CD4-positive, alpha-beta T cell treated with Interleukin-21 for 1 hour (primary cell): ENCODE measurements around the gene FA2H.
A peak's percentile ranks its signal among the peaks of the same experiment; 100 is the strongest.
"Not testable (repeated sequence)": the region's sequence is repeated elsewhere in the genome, so short reads cannot be mapped to it uniquely, and the experiment has no call there.

Experiments used
- DNase-seq: peaks from one replicate; pipeline ENCODE4 v3.0.0-alpha.2; 2020

The FA2H gene

DNA sequence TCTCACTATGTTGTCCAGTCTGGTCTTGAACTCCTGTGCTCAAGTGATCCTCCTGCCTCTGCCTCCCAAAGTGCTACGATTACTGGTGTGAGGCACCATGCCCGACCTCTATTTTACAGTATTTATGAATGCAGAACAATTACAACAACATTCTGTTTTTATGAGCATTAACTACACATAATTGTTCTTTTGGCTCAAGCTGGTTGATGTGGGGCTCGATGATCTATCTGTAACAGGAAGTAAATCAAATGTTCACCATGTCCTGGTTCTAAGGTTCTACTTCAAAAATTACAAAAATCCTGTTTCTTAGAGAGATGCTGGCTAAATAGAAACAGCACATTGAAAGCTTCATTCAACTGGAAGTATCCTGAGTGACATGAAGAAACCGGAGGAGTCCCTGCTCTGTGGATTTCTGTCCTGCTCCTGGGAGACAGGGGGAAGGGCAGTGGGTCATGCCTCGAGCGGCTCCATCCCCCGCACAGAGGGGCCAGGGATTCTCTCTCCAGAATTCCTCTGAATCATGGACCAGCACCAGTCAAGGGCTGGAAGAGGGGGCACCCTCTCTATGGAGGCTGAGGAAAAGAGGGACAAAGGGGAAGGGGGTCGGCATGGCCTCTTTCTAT, 31.5 kb downstream of the FA2H start:
- no peak for DNase-seq

DNA sequence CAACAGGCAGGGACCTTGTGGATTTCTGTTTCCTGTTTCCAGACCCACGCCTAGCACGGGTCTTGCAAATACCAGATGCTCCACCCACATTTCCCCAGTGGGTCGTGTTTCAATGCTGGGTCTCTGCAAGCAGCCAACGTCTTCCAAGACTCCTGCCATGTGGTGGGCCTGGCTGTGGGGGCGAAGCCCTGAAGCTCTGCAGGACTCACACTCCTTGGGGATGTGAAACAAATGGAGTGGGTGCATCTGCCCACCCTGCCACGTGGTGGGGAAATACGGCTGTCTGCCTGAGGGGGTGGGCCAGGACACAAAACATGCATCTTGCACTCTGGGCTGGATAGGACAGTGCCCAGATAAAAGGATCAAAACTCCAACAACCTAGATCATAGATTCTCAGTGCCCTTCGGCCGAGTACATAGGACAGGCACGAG, 32.6 kb downstream of the FA2H start:
- no peak for DNase-seq

- no peak for DNase-seq
These were observed 33.8 kb downstream of the FA2H start for GRCh38 chr16:74740795-74741304.

GRCh38 chr16:74739275-74739674, 35.3 kb downstream of the FA2H start:
- DNase-seq = no peak

GRCh38 chr16:74738816-74739215, 35.8 kb downstream of the FA2H start:
- no peak for DNase-seq

GRCh38 chr16:74738113-74738541, 36.5 kb downstream of the FA2H start:
- DNase-seq = no peak

DNA sequence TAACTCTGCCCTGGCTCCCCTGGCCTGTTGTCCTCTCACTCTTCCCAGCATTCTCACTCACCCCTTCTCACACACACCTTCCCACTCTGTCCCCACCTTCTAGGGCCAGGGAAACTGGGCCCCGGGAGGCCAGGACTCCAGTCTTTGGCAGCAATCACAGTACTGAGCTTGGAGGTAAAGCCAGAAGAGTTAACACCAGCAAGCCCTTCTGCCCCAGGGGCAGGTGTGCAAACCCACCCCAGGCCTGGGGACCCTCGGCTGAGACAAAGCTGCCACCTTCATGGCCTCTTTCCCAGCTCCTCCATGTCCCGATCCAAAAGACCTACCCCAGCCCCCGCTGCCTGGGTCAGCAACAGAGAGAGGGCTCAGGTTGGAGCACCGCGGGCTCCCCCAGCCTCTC, 37.1 kb downstream of the FA2H start:
- no peak for DNase-seq

- DNase-seq = no peak
These were observed 38.0 kb downstream of the FA2H start for GRCh38 chr16:74736531-74737157.

DNA sequence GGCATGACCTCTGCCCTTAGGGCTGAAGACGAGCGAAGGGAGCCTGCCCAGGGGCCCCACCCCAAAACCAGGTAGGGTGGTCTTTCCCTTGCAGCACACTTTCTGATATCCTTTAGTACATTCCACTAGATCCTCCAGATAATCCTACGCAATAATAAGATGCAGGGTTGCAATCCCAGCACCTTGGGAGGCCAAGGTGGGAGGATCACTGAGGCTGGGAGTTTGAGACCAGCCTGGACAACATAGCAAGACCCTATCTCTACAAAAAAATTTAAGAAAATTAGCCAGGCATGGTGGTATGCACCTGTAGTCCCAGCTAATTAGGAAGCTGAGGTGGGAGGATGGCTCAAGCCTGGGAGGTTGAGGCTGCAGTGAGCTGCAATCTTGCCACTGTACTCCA, 39.1 kb downstream of the FA2H start:
- no peak for DNase-seq

GRCh38 chr16:74735162-74735452, 39.5 kb downstream of the FA2H start:
- no peak for DNase-seq

DNA sequence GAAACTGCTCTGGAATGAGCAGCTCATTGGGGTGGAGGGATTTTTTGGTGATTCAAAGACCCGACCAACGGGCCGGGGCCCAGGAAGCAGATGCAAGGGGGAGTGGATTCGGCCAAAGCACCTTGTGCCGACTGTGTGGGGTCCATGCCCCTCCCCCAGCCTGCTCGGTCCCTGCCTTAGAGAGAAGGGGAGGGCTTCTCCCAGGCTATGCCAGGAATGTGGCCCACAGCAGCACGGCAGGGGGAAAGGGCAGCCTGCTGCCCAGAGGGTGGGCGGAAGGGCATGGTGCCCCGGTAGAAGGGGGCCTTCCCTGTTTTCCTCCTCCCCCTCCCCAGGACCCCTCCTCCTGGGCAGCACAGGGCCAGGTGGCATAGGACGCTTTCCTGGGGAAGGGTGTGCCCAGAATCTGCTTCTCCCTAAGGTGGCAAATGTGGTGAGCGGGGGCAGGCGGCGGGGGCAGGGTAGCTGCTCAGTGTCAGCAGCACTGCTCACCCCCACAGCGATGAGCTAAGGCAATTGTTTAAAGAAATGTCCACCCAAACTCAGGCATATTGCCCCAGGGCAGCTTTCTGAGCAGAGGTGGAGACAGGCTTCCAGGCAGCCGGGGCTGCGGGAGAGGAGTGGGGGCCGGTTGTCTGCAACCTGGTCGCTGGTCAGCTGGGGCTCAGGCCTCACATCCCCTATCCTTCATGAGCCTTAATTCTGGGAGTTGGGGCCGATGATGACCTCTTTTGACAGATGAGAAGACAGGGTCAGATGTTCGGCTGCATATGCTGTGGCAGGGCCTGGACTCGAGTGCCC, 40.1 kb downstream of the FA2H start:
- DNase-seq = no peak

- no peak for DNase-seq
These were observed 41.8 kb downstream of the FA2H start for GRCh38 chr16:74732707-74733350.

- no peak for DNase-seq
These were observed 42.7 kb downstream of the FA2H start for GRCh38 chr16:74731853-74732477.

- DNase-seq = no peak
These were observed 44.6 kb downstream of the FA2H start for GRCh38 chr16:74729783-74730683.

DNA sequence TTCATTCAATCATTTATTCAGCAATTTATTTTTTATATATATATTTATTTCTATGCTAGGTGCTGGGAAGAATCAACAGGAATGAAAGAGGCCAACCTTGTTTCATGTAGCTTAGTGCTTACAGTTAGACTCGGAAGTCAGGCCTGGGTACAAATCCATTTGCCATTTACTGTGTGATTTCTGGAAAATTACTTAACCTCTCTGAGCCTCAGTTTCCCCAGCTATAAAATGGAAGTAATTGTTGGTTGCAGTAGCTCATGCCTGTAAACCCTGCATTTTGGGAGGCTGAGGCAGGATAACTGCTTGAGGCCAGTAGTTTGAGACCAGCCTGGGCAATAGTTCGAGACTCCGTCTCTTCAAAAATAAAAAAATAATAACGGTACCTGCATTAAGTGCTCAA, 46.7 kb downstream of the FA2H start:
- no peak for DNase-seq

- DNase-seq = peak; percentile 9
These were observed 47.9 kb downstream of the FA2H start for GRCh38 chr16:74726716-74727115.

- DNase-seq = no peak
These were observed 48.8 kb downstream of the FA2H start for GRCh38 chr16:74725651-74726455.

- DNase-seq = no peak
These were observed 49.6 kb downstream of the FA2H start for GRCh38 chr16:74724820-74725549.

DNA sequence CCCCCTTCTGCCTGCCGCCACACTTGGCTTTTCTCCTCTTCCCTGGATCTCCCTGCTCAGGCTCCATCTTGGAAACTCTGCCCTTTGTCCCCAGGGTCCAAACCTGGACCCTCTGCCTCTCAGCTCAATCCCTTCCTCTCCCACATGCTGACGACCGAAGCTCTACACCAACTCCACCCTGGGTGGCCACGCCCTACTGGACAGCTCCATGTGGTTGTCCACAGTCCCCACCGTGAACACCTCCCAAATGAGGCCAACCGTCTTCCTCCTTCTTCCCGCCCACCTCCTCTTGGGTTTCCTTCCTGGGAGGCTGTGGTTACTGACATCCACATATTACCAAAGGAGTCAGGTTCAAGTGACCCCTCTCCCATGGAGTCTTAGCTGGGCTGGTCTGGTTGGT, 51.4 kb downstream of the FA2H start:
- no peak for DNase-seq

GRCh38 chr16:74722156-74722555, 52.5 kb downstream of the FA2H start:
- DNase-seq = not testable (repeated sequence)
